Measurements from ENCODE around the gene ANGEL2. TPM values are rescaled to one million over a fixed set of nuclear protein-coding genes. Genes with fewer than 3 reads are reported as not detected.
"Not testable (repeated sequence)": the region's sequence is repeated elsewhere in the genome, so short reads cannot be mapped to it uniquely, and the experiment has no call there.

ANGEL2 gene
- total RNA-seq, 1 experiment from 2014 or later: 58.1 TPM

DNA sequence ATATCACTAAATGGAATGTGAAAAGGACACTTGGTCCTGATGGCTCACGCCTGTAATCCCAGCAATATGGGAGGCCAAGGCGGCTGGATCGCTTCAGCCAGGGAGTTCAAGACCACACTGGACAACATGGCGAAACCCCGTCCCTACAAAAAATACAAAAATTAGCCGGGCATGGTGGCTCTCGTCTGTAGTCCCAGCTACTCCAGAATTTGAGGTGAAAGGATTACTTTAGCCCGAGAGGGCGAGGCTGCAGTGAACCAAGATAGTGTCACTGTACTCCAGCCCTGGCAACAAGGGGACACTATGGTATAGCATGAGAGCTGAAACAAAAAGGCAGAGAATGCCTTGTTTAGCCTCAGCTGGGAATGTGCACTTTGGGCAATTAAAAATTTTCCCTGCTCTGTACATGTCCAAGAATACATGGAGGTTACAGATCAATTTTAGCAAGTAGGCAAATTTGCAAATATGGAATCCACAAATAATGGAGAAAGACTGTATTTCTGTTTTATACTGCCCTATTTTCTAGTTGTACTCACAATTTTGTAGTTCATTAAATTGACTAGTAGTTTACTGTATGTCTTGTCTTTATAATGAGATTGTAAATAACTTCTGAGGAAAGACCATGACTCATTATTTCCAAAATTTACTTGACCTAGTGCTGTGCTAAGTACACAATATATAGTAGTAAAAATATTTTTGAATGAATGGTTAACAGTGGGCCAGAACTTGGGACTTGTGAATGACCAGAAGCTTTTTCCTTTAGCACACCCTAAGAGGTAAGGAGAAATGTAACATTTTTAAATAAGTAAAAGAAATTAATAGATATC, 2.0 kb upstream of the ANGEL2 start:
- DNase-seq (ENCODE audit: low read depth): no peak

GRCh38 chr1:213014642-213015041, 1.0 kb downstream of the ANGEL2 start:
- DNase-seq (ENCODE audit: low read depth): peak; percentile 12

GRCh38 chr1:213008564-213008963, 7.1 kb downstream of the ANGEL2 start:
- no peak for DNase-seq (ENCODE audit: low read depth)

GRCh38 chr1:213003256-213003655, 12.4 kb downstream of the ANGEL2 start:
- DNase-seq (ENCODE audit: low read depth): no peak

- no peak for DNase-seq (ENCODE audit: low read depth)
These were observed 20.7 kb downstream of the ANGEL2 start for GRCh38 chr1:212994926-212995325.

DNA sequence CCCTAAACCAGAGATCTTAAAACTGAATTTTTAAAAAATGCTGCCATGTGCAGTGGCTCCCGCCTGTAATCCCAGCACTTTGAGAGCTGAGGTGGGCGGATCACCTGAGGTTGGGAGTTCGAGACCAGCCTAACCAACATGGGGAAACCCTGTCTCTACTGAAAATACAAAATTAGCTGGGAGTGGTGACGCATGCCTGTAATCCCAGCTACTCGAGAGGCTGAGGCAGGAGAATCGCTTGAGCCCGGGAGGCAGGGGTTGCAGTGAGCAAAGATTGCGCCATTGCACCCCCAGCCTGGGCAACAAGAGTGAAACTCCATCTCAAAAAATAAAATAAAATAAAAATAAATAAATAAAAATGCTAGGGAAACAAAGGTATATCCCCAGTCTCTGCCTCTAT, 21.7 kb downstream of the ANGEL2 start:
- DNase-seq (ENCODE audit: low read depth): not testable (repeated sequence)

- no peak for DNase-seq (ENCODE audit: low read depth)
These were observed 25.4 kb downstream of the ANGEL2 start for GRCh38 chr1:212990276-212990675.

DNA sequence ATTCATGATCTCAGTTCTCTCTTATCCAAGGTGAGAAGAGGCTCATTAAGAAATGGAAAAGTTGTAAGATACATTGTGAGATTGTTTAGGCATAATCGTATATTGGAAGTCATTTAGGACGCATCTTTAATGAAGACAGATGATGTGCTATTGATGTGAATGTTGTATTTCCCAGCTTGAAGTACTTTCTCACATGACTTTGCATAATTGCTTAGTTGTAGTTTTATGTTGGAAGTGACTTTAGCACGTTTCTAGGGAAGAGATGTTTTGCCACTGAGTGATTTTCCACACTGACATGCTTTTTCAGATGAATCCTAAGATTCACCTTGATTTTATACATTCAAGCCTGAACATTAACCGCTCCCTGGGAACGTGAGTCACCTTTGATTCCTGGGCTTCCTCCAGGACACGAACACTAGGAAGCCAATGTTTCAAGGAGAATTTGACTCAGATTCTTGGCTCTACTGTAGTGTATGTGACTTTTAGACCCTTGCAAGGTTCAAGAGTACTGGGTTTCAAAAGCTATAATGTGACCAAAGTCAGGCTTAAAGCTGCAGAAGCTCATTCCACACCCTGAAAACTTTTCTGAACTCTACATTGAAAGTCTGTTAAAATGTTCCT, 27.9 kb downstream of the ANGEL2 start:
- DNase-seq (ENCODE audit: low read depth): peak; percentile 18

- DNase-seq (ENCODE audit: low read depth): no peak
These were observed 29.1 kb downstream of the ANGEL2 start for GRCh38 chr1:212986551-212986950.

DNA sequence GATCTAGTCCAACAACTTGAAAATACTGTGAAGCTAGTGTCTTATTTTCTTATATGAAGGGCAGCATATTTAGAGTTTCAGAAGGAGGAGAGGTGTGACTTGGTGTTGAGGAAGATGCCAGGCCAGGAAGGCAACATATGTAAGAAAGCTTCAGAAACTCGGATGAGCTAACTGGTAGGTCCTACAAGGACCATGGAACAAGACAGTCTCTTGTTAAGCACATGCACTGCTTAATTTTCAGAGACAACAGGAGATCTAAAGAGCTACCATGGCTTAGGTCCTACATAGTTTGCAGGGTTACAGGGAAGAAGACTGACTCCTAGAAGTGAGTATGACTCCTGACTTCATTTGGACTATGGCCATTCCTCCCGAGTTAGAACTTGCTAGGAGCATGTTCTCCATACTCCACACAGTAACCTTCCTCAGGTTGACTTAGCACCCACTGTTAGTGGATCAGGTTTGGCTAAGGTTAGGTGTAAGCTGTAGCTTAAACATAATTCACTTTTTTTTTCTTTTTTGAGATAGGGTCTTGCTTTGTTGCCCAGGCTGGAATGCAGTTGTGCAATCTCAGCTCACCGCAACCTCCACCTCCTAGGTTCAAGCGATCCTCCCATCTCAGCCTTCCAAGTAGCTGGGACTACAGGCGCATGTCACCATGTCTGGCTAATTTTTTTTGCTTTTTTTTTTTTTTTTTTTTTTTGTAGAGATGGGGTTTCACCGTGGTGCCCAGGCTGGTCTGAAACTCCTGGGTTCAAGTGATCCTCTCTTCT, 31.0 kb downstream of the ANGEL2 start:
- DNase-seq (ENCODE audit: low read depth): no peak

DNA sequence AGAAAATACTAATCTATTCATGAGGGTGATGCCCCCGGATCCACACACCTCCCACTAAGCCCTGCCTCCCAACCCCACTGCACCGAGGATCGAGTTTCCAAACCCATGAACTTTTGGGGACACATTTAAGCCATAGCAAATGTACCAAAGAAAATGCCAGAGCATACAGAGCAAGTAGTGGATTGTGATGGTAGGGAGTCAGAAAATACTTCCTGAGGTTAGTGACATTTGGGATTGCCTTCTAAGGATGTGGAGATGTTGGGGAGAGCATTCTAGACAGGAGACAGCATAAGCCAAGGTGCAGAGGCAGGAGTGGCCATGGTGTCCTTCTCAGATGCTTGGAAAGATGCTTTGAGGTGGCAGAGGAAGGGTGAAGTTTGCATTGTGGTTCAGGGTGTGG, 32.2 kb downstream of the ANGEL2 start:
- no peak for DNase-seq (ENCODE audit: low read depth)

DNA sequence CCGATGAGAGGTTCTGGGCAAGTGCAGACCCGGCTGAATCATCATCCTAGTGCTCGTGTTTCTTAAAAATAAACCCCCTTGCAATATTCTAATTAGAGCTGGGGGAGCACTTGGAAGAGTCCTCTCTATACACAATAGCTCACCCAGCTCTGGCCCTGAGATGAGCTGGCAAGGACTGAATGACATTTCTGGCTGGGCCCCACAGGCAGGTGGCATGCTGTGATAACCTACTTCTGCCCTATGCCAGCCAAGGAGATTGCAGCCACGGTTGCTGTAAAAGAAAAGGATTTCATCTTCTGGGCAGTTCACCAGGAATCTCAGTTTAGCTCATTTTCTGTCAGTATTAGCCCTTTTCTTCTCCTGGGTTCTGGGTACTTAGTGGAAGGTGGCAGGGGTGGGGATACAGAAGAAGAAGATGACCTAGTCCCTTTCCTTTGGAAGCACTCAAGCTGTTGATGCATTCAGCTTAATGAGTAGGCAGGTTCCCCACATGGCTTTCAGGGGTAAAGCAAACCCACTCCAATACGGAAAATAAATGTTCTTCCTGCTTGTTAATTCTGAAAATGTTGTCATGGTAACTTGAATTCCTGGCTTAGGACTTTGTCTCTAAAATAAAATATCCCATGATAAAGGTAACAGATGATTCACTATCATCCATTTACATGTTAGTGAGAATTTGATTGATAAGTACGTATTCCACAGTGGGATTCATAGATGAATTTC, 33.1 kb downstream of the ANGEL2 start:
- DNase-seq (ENCODE audit: low read depth): no peak

DNA sequence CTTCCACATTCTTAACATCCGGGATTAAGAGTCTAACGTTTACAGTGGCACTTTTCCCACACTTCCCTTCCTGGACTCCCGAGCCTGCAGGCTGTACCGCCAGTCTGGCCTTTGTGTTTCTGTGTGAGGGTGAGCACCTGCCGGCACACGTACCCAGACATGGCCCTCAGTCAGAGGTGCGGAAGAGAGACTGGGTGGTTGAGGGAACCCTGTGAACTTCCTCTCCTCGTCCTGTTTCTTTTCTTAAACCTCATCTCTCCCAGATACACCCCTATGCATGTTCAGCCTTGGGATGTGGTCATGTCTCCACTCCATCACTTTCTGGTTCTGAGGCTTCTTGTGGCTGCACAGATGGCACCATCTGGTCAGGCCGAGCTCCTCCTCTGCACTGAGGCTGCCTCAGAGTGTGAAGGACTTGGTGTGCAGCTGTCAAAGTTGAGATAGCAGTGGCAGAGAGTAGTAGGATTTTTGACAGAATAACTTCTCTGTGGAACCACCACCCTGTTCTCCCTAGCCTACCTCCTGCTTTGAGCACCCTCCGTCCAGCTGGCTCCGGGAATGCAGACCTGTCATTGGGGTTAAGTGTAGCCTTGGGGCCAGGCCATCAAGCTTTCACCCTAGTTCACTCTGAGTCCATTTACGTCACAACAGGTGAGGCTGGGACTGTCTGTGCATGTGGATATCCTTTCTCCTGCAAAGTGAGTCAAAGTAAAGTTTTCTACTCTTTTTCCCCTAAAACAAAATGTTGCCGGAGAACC, 33.9 kb downstream of the ANGEL2 start:
- DNase-seq (ENCODE audit: low read depth): peak; percentile 75

- DNase-seq (ENCODE audit: low read depth): peak; percentile 94
These were observed 34.6 kb downstream of the ANGEL2 start for GRCh38 chr1:212981025-212981495.

GRCh38 chr1:212980123-212980785, 35.4 kb downstream of the ANGEL2 start:
- DNase-seq (ENCODE audit: low read depth): peak; percentile 50

DNA sequence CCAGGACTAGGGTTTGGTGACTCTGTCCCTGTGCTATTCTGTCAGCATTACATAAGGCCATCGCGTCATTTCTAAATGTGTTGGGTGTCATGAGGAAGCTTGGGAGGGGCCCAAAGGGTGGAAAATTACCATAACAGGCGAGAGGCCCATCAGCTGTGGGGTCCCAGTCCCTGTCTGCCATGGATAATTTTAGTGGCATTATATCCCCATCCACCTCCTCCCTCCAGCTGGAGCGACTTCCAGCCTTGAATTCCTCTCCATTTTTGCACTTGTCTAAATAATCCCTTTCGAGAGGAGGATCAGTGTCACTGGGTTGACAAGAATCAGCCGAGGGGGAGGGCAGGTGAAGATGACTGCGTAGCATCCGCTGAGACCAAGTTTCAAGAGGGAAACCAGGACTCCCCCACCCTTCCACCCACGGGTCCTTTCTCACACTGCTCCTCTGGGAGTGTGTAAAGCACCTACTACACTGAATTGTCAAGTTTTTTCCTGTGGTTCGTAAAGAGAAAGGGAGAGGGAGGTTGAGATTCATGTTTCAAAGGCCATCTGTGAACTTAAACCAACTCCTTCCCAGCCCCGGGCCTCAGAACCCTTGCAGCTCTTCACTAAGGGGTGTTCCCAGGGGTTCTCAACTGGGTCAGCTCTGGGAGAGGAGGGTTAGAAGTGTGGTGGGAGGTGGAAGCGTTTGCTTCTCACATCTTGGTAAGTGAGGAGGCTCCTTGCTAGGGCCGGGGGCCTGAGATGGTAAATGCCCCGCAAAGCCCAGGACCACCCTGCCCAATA, 36.1 kb downstream of the ANGEL2 start:
- DNase-seq (ENCODE audit: low read depth): no peak

- peak; percentile 12 for DNase-seq (ENCODE audit: low read depth)
These were observed 37.7 kb downstream of the ANGEL2 start for GRCh38 chr1:212977781-212978645.

GRCh38 chr1:212976586-212976985, 39.1 kb downstream of the ANGEL2 start:
- no peak for DNase-seq (ENCODE audit: low read depth)
